ENCODE results near the gene SH2D3C. TPM values are rescaled to one million over a fixed set of nuclear protein-coding genes. Genes with fewer than 3 reads are reported as not detected.

The SH2D3C gene
- total and polyA plus RNA-seq, 9 donors, result 1.9 to 17.0 (median 4.6) TPM

DNA sequence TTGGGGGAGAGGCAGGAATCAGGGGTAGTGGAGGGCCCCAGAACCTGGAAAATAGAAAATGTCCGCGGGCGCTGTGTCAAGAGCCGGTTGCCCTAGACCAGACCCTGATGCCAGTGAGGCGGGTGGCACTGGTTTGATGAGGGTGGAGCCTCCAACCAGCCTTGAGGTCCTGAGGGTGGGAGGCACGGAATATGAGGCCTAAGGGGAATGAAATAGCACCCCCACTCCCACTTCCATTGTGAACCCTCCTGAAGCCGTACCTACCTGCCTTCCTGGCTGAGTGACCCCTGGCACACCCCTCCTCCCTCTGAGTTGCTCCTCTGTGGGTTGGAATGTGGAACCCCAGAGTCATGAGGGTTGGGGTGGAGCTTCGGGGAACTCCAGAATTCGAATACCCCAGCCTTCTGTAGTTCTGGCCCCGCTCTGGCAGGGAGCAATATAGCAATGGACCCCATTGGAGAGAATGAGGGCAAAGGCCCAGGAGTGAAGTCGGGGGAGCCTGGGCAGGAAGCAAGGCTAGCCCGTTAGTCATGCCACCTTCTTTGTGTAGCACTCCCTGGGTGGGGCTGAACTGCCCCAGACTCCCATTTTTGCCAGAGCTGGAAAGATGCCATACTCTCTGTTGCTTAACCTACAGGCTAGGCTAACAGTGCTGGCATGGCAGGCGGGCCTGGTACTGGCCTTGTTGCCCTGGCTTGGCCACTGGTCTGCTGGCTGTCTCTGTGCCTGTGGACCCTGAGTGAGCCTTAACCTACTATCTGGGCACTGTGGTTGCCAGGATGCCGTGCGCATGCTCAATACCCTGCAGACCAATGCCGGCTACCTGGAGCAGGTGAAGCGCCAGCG, 25.3 kb upstream of the SH2D3C start:
- H3K9me3 ChIP-seq, result no peaks in the 10 kb centered on the region
- peaks cover 18% of the 10 kb centered on the region for H3K4me1 ChIP-seq (ENCODE audit: insufficient read depth)
- TF ChIP-seq EP300 (IDR thresholded peaks at IDR 0.05) (no peak), POLR2A (IDR thresholded peaks at IDR 0.05) (no peak)
- TF ChIP-seq, protein P1, sequence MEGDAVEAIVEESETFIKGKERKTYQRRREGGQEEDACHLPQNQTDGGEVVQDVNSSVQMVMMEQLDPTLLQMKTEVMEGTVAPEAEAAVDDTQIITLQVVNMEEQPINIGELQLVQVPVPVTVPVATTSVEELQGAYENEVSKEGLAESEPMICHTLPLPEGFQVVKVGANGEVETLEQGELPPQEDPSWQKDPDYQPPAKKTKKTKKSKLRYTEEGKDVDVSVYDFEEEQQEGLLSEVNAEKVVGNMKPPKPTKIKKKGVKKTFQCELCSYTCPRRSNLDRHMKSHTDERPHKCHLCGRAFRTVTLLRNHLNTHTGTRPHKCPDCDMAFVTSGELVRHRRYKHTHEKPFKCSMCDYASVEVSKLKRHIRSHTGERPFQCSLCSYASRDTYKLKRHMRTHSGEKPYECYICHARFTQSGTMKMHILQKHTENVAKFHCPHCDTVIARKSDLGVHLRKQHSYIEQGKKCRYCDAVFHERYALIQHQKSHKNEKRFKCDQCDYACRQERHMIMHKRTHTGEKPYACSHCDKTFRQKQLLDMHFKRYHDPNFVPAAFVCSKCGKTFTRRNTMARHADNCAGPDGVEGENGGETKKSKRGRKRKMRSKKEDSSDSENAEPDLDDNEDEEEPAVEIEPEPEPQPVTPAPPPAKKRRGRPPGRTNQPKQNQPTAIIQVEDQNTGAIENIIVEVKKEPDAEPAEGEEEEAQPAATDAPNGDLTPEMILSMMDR (IDR thresholded peaks at IDR 0.05), result no peak
- intact Hi-C loops (cut with DNase I), result loop anchor here in 1 of 4 donors (5.0 kb wide), 1 partner anchor 1234 kb away; the partner anchor contains the start of gene MIGA2
- peak overlapping the region; percentile 87 to 97 for H3K27ac ChIP-seq
- 37 to 38% (median 37%) methylated on average over 18 of the region's 18 CpGs for WGBS, 3 donors
- H3K27me3 ChIP-seq, result no peaks in the 10 kb centered on the region
- H3K36me3 ChIP-seq, result no peaks in the 10 kb centered on the region
- H3K4me3 ChIP-seq, result peak overlapping the region; percentile 73
- peak in 2 of 5 donors; percentile 50 to 56 for DNase-seq

DNA sequence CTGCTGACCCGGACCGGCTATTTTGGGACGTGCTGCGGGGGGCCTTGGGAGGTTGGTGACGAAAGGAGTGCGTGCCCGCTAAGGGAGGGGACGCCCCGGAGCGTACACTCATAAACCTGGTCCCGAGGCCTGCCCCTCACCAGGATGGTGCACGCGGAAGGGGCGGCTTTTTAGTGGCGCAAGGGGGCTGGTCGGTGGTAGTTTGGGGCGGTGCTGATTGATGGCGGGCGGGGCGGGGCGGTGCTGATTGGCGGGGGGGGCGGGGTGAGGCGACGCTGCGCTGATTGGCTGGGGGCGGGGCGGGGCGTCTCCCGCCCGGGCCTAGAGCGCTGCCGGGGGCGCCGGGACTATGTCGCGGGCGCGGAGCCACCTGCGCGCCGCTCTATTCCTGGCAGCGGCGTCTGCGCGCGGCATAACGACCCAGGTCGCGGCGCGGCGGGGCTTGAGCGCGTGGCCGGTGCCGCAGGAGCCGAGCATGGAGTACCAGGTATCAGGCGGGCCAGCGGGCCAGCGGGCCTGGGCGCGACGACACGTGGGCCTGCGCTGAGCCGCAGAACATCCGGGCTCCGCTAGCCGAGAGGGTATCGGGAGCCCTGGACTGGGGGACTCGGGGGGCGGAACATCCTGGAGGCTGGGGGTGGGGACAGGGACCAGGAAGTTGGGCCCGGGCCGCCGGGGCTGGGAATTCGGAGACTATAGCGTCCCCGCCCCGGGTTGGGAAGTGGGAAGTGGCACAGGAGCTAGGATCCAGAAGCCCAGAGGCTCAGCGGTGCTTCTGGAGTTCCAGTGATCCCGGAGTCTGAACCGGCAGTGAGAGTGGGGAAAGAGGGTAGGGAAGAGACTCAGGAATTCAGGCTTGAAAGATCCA, 24.3 kb upstream of the SH2D3C start, which contains the start of gene FPGS:
TSS of gene FPGS (plus strand) at position 307 of the 868 bp plus-strand sequence. CDS start at position 350, 43 bp downstream.
- TF ChIP-seq POLR2A (IDR thresholded peaks at IDR 0.05) (peak; percentile 81), EP300 (IDR thresholded peaks at IDR 0.05) (peak; percentile 11)
- TF ChIP-seq, protein P1 (IDR thresholded peaks at IDR 0.05), result peak in 2 of 3 donors; percentile 5 to 33
- Histone ChIP-seq H3K9me3 (no peaks in the 10 kb centered on the region), H3K4me3 (peak within 1 kb of the TSS; percentile 73), H3K36me3 (no peaks in the 10 kb centered on the region), H3K4me1 (ENCODE audit: insufficient read depth) (peaks cover 18% of the 10 kb centered on the region), H3K27me3 (no peaks in the 10 kb centered on the region), H3K27ac (peak within 1 kb of the TSS; percentile 87 to 97)
- DNase-seq, result peak; percentile 86 to 89 (median 89)
- WGBS, 3 donors, result 0 to 1% (median 1%) methylated on average over 51 to 83 of the region's 83 CpGs
- intact Hi-C loops (cut with DNase I), result loop anchor here in 1 of 4 donors (5.0 kb wide), 1 partner anchor 1234 kb away; the partner anchor contains the start of gene MIGA2

DNA sequence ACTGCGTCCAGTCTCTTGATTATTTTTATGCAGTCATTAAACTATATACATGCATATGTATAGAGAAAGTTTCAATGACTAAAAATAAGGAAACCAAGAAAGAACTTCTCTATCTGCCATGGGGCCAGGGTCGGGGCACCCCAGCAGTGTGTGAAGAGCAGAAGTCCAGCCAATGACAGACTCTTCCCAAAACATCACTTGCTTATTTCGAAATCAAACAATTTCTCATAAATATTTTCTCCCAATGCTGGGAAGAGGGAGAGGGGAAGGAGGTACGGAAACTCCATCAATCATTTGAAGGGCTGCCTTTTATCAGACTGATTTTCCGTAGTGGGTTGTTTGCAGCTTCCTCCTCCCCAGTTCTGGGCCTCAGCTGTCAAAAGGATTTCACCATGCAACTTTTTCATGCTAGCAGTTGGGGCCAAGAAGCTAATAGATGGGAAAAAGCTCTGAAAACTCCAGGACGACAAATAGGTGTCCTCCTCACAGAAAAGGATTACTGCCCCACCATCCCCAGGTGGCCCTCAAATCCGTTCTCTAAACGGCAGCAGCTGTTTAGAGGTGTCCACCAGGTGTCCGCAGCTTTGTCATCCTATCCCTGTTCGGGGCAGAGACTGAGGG, 23.6 kb upstream of the SH2D3C start:
- DNase-seq, result peak in 3 of 5 donors; percentile 53 to 81 (median 58)
- peak; percentile 52 for TF ChIP-seq POLR2A (IDR thresholded peaks at IDR 0.05)
- peak; percentile 95 for TF ChIP-seq EP300 (IDR thresholded peaks at IDR 0.05)
- TF ChIP-seq, protein P1 (IDR thresholded peaks at IDR 0.05), result peak in 1 of 3 donors; percentile 25
- Histone ChIP-seq H3K4me1 (ENCODE audit: insufficient read depth) (peaks cover 24% of the 10 kb centered on the region), H3K36me3 (no peaks in the 10 kb centered on the region), H3K27ac (peak overlapping the region; percentile 8 to 97), H3K27me3 (no peaks in the 10 kb centered on the region), H3K9me3 (no peaks in the 10 kb centered on the region), H3K4me3 (peak overlapping the region; percentile 73)
- 10 to 11% (median 11%) methylated on average over 10 of the region's 10 CpGs for WGBS, 3 donors
- intact Hi-C loops (cut with DNase I), result loop anchor here in 1 of 4 donors (5.0 kb wide), 1 partner anchor 1235 kb away; the partner anchor contains the start of gene MIGA2
